SK-N-DZ (cell line): ENCODE measurements around the gene XRCC6. TPM values are rescaled to one million over a fixed set of nuclear protein-coding genes. Genes with fewer than 3 reads are reported as not detected.
"Not testable (repeated sequence)": the region's sequence is repeated elsewhere in the genome, so short reads cannot be mapped to it uniquely, and the experiment has no call there.

Experiments used
- DNase-seq: peaks from one replicate; pipeline ENCODE4 v3.0.0-alpha.2; 2015; ENCODE audit warnings: low spot score
- polyA plus RNA-seq, 2 experiments: library from polyadenylated mRNA; depleted of rRNA; stranded (reverse); fragments of >200 nt; gene quantifications; 2 replicates each; pipeline ENCODE4 v1.2.3, GENCODE V29; 2014

XRCC6 gene
- polyA plus RNA-seq (2014; cell fraction: cytosol; rRNA removed), result 760 and 776 TPM in 2 replicates
- polyA plus RNA-seq (2014; cell fraction: nucleus; rRNA removed), result 278 and 382 TPM in 2 replicates

- DNase-seq, result peak; percentile 100
These were observed at the start of gene XRCC6 for GRCh38 chr22:41621099-41621910. TSS of gene XRCC6 (plus strand) at chr22:41621295. CDS start at chr22:41622005, 710 bp downstream.

GRCh38 chr22:41571786-41572185 is 49.3 kb upstream of the XRCC6 start:
- DNase-seq, result no peak

DNA sequence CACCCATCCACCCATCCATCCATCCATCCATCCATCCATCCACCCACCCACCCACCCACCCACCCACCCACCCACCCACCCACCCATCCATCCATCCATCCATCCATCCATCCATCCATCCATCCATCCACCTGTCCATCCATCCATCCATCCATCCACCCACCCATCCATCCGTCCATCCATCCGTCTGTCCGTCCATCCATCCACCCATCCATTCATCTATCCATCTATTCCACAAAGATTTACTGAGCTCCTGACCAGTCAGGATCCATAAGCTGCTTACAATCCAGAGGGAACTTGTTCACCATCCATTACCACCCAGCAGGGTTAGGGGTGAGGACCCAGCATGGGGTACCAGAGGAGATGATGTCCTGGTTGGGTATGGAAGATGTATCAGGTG is 48.8 kb upstream of the XRCC6 start:
- not testable (repeated sequence) for DNase-seq

DNA sequence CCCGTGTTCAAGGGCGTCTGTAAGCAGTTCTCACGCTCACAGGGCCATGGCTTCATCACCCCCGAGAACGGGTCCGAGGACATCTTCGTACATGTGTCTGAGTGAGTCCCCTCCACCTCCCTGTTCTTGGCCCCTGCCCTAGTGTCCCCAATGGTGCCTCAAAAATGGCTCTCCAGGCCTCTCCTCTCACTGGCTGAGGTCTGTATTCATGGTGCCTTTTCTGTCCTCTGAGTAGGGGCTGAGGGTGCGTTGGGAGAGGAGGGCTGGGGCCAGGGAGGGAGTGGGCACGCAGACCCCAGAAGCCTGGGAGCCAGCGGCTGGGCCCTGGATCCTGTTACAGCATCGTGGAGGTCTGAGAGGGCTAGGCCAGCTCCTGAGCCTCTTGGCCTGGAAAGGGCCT is 47.4 kb upstream of the XRCC6 start:
- DNase-seq, result no peak

DNA sequence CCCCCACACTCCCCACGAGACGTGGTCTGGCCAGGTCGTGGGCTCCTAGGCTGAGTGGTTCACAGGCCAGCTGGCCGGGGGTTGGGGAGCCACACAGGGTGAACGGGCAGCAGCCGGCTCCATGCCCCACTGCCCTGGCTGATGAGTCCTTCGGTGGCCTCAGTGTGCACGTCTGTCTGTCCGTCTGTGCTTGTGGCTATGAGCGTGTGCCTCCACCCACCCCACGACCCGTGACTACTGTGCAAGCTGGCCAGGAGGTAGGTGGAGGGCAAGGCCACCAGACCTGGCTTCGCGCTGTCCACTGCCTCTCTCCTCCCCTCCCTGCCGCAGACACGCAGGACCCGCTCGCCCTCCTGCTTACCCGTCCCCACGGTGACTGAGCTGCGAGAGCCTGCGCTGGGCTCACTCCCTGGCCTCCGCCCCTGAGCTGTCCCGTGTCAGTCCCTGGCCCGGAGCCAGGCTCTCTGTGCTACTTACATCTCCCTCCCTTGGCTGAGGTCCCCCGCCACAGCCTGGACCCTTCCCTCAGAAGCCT is 46.2 kb upstream of the XRCC6 start:
- no peak for DNase-seq

DNA sequence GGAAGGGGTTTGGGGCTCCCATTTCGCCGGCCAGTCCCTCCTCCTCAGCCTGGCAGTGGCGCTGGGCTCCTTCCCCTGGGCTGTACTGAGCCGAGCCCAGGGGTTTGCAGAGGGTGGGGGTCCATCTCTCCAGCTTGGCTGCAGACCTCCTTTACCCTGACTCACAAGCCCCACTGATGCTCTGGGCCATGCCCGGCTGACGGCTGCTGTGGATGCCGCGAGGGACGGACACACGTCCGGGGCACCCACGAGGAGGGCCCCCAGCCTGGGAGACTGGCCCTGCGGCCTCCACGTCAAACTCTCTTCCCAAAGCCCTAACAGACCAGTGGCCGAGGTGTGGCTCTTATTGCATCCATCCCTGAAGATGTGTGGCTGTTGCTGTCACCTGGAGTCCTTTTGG is 45.6 kb upstream of the XRCC6 start:
- DNase-seq, result no peak

GRCh38 chr22:41576877-41577276 is 44.2 kb upstream of the XRCC6 start:
- peak; percentile 80 for DNase-seq

GRCh38 chr22:41578114-41578513 is 43.0 kb upstream of the XRCC6 start:
- DNase-seq, result no peak

GRCh38 chr22:41578818-41579217 is 42.3 kb upstream of the XRCC6 start:
- DNase-seq, result no peak

GRCh38 chr22:41579297-41579996 is 41.6 kb upstream of the XRCC6 start:
- DNase-seq, result no peak

GRCh38 chr22:41579997-41580355 is 41.1 kb upstream of the XRCC6 start:
- DNase-seq, result no peak

GRCh38 chr22:41582694-41583093 is 38.4 kb upstream of the XRCC6 start:
- DNase-seq, result no peak

DNA sequence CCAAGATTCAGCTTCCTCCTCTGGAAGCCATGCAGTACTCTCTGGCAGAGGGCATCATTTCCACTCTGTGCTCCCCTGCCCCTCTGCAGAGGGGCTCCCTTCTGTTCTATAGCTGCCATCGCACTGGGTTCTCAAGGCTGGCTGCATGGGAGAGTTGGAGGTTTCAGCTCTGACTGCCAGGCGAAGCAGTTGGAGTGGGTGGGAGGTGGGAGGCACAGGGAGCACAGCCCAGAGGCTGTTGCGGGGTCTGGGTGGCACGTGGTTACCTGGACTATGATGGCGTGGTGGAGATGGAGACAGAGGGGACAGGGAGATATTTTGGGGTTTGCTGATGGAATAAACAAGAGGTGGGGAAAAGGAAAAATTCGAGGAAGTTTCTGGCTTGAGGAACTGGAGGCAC is 36.2 kb upstream of the XRCC6 start:
- DNase-seq, result no peak

DNA sequence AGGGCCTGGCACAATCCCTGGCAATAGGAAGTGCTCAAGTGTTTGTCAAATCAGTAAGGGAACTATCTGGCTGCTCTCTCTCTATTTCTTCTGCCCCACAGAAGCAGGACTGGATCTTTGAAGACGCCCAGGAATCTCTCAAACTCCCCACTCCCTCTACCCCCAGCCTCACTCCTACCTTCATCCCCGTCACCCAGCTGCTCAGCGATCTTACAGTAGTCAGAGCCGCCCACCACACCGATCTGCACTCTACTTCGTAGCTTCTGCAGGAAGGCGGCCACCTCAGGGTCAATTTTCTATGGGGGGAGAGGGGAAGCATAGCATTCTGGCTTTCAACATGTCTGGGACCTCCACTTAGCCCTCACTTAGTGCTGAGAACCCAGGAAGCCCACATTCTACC is 35.2 kb upstream of the XRCC6 start:
- no peak for DNase-seq

GRCh38 chr22:41587347-41587723 is 33.8 kb upstream of the XRCC6 start:
- no peak for DNase-seq

DNA sequence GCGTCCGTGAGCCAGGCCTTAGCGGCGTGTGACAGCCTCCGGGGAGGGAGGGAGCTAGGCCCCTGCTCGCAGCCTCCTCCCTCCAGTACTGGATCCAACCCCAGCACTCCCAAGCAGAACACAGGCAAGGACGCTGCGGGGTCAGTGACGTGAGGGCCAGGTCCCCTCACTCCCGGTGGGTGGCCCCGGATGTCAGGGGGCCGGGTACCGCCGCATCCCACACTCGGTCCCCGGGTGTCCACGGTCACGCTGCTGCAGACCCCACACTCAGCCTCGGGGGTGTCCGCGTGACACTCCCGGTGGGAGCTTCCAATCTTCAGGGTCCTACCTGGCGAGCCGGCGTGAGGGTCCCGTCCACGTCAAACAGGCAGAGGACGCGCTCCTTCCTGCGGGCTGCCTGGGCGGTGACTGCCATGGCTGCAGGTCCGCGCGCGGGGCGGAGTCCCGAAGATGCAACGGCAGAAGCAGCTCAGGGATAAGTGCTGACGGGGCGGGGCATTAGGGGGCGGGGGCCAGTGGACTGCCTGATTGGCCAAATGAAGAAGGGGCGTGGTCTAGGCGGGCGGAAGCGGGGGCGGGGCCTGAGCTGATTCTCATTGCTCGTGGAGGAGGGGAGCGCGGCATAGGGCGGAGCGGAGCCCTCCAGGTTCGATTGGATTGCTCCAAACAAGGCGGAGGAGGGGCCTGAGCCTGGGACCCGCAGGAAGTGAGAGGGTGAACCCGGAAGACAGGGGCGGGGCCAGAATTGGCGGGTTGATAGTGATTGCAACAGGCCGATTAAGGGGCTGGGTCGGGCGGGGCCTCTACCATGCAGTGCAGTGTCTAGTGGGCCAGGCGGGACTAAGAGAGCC is 31.5 kb upstream of the XRCC6 start, which contains the start of gene PMM1:
TSS of gene PMM1 (minus strand) at position 450 of the 851 bp plus-strand sequence. CDS start at position 415, 35 bp downstream.
- peak; percentile 100 for DNase-seq

DNA sequence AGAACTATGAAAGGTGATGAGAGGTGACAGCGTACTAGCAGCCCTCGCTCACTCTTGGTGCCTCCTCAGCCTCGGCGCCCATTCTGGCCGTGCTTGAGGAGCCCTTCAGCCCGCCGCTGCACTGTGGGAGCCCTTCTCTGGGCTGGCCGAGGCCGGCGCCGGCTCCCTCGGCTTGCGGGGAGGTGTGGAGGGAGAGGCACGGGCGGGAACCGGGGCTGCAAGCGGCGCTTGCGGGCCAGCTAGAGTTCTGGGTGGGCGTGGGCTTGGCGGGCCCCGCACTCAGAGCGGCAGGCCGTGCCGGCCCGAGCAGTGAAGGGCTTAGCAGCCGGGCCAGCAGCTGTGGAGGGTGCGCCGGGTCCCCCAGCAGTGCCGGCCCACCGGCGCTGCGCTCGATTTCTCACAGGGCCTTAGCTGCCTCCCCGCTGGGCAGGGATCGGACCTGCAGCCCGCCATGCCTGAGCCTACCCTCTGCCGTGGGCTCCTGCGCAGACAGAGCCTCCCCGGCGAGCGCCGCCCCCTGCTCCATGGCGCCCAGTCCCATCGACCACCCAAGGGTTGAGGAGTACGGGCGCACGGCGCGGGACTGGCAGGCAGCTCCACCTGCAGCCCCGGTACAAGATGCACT is 27.6 kb upstream of the XRCC6 start:
- DNase-seq, result not testable (repeated sequence)

DNA sequence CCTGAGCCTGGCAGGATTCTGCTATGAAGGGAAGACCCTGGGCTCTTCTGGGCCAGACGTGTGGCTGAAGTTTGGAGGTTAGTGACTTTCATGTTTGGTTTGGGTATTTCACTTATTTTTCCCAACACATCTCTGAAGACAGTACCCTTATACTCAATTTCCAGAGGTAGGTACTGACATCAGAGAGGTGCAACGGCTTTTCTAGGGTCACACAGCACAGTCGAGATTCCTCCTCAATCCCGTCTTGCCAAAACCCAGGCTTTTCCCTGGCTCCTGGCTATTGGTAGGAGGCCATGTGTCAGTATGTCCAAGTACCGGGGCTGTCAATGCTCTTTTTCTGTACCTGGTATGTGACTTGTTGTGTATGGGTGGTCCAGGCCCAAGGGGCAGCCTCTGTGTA is 25.4 kb upstream of the XRCC6 start:
- DNase-seq, result no peak

DNA sequence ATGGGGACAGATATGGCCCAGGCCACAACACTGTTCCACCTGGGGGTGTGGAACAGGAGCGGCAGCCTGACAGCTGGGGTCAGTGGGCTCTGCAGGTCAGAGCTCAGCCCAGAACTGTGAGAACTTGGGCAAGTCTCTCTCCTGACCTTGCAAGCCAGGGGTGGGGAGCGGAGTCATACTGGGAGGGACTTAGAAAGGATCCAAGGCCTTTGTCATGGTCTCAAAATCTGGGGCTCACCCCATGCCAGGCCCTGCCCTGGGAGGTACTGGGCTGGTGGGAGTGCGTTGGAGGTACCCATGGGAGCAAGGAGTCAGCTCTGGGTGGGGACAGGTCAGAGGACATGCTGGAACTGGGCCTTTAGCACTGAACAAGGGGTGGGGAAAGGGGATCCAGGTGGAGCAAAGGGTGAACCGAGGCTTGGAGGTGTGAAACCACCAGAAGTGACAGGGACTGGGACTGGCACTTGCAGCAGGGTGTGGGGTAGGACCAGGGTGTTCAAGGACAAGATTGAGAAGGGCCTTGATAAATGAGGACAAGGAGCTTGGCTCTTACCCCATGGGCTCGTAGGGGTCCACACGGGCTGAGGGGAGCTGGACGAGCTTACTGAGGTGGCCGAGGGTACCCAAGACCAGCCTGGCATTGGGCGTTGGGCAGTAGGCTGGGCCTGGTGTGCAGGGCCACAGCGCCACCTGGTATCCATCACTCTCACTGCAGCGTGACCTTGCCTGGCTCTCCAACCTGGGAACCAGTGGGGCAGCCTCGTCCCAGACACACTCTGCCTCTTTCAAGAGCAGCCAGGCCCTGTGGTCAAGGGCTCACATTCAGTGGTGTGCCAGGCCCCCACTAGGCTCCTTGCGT is 24.1 kb upstream of the XRCC6 start:
- peak; percentile 55 for DNase-seq

DNA sequence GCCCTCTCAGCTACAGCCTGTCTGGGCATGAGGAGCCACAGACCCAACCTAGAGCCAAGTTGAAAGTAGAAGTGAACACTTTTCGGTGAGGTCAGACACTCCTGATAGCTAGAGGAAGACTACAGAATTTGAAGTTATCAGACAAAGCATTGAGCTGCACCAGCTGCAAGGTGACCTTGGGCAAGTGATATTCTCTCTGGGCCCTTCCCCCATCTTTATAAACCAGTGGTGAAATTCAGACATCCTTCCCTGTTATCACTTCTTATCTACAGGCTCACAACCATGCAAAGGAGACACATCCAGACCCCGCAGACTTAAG is 23.5 kb upstream of the XRCC6 start:
- no peak for DNase-seq
